BE2C (cell line): Measurements from ENCODE around the gene RPS14.

Experiments
- DNase-seq: peaks from one replicate; pipeline ENCODE4 v3.0.0-alpha.2; 2020
- H3K27me3 ChIP-seq: fragments of 250-450 bp; sonication (Bioruptor Pico); 2 replicates; pipeline ENCODE4 v1.5.1; 2020; ENCODE audit warnings: mild to moderate bottlenecking
- H3K36me3 ChIP-seq: fragments of 250-450 bp; sonication (Bioruptor Pico); 2 replicates; pipeline ENCODE4 v1.5.1; 2020; ENCODE audit warnings: mild to moderate bottlenecking
- H3K4me1 ChIP-seq: fragments of 250-450 bp; sonication (Bioruptor Pico); 2 replicates; pipeline ENCODE4 v1.5.1; 2020
- H3K4me3 ChIP-seq: 2 replicates; pipeline ENCODE4 v1.5.1; 2011; ENCODE audit warnings: low read depth, low read length
- H3K9me3 ChIP-seq: fragments of 250-450 bp; sonication (Bioruptor Pico); 2 replicates; pipeline ENCODE4 v1.5.1; 2020
- TF ChIP-seq, protein P1 (sequence below): IDR thresholded peaks from 2 replicates; pipeline ENCODE4 v1.5.1; 2012; ENCODE audit warnings: mild to moderate bottlenecking, low read depth, low read length

RPS14 gene

DNA sequence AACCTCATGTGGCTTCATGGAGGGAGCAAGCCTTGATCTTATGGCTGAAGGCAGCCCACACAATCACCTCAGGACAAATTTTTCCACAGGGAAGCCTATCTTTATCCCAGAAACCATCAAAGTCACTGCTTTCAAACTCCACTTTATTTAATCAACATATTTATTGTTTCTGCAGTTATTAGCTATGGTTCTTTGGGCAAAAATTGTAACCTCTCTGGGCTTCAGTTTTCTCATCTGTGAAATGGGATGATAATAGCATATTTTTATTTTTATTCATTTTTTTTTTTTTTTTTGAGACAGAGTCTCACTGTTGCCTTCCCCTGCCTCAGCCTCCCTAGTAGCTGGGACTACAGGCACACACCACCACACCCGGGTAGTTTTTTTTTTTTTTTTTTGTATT lies 2.1 kb upstream of the RPS14 start:
- no peak for DNase-seq
- Histone ChIP-seq H3K4me3 (no peak overlapping the region), H3K27me3 (no peaks in the 10 kb centered on the region), H3K9me3 (no peaks in the 10 kb centered on the region), H3K36me3 (peaks cover 27% of the 10 kb centered on the region), H3K4me1 (peaks cover 5% of the 10 kb centered on the region)
- TF ChIP-seq, protein P1, sequence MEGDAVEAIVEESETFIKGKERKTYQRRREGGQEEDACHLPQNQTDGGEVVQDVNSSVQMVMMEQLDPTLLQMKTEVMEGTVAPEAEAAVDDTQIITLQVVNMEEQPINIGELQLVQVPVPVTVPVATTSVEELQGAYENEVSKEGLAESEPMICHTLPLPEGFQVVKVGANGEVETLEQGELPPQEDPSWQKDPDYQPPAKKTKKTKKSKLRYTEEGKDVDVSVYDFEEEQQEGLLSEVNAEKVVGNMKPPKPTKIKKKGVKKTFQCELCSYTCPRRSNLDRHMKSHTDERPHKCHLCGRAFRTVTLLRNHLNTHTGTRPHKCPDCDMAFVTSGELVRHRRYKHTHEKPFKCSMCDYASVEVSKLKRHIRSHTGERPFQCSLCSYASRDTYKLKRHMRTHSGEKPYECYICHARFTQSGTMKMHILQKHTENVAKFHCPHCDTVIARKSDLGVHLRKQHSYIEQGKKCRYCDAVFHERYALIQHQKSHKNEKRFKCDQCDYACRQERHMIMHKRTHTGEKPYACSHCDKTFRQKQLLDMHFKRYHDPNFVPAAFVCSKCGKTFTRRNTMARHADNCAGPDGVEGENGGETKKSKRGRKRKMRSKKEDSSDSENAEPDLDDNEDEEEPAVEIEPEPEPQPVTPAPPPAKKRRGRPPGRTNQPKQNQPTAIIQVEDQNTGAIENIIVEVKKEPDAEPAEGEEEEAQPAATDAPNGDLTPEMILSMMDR = no peak

DNA sequence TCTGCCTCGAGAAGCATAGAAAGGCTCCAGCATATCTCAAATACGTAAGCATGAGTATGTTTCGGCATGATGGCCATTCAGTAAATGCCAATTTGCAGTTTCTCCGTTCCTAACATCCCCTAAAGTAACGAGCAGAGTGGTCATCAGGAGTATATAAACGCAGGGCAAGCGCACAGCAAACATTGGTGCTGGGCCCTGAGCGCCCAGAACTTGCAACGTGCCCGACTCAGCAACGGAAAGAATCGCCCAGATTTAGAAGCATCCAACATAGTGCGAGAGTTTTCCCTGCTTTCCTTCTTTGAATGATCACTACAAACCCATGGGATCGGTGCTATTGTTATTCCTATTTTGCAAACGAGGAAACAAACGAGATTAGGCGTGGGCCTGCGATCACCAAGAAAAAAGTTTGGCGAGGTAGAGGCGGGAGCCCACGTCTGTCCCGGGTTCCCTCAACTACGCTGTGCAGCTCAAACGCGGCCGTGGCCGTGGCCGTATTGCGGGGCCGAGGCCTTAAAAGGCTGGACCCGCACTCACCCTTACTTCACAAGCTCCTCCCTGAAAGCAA lies 505 bp downstream of the RPS14 start:
- H3K9me3 ChIP-seq = no peaks in the 10 kb centered on the region
- no peaks in the 10 kb centered on the region for H3K27me3 ChIP-seq
- H3K36me3 ChIP-seq = peaks cover 53% of the 10 kb centered on the region
- no peak for DNase-seq
- H3K4me1 ChIP-seq = peaks cover 5% of the 10 kb centered on the region
- H3K4me3 ChIP-seq = peak overlapping the region; percentile 100
- TF ChIP-seq, protein P1 = no peak

DNA sequence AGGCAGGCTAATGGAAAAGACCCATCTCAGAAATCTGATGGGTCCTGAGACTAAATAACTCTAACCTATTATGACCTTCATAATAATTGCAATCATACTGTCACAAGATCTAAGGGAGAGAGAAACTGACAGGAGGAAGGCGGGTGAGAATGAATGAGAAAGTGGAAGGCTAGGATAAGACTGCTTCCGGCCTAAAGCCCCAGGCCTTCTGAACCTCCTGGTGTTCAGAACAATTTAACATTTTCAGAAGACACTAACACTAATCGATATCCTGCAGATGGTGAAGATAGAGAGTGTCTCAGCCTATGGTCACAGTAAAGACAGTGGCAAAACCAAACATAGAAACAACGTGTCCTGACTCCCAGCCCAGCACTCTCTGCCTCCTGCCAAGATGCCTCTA lies 1.2 kb downstream of the RPS14 start:
- no peak for DNase-seq
- Histone ChIP-seq H3K36me3 (peaks cover 60% of the 10 kb centered on the region), H3K4me3 (peak overlapping the region; percentile 100), H3K4me1 (peaks cover 5% of the 10 kb centered on the region), H3K9me3 (no peaks in the 10 kb centered on the region), H3K27me3 (no peaks in the 10 kb centered on the region)
- TF ChIP-seq, protein P1 = no peak

DNA sequence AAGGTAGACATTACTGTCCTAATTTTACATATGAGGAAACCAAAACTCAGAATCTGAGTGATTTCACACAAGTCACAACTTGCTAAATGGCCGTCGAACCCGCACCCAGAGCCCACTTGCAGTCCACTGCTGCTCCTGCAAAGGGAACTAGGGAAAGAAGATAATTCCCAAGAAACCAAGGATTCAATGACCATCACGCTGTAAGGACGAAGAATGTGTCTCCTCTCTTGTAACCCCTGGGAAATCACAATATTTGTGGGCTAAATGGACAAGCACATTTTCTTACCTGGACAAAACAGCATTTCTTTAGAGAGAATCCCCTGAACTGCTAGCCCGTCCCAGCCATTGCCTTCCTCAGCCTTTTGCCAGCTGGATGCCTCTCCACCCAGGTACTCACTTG lies 2.4 kb downstream of the RPS14 start:
- no peak for DNase-seq
- no peaks in the 10 kb centered on the region for H3K9me3 ChIP-seq
- H3K4me3 ChIP-seq = peak overlapping the region; percentile 100
- H3K4me1 ChIP-seq = peaks cover 5% of the 10 kb centered on the region
- TF ChIP-seq, protein P1 = no peak
- no peaks in the 10 kb centered on the region for H3K27me3 ChIP-seq
- H3K36me3 ChIP-seq = peaks cover 62% of the 10 kb centered on the region

DNA sequence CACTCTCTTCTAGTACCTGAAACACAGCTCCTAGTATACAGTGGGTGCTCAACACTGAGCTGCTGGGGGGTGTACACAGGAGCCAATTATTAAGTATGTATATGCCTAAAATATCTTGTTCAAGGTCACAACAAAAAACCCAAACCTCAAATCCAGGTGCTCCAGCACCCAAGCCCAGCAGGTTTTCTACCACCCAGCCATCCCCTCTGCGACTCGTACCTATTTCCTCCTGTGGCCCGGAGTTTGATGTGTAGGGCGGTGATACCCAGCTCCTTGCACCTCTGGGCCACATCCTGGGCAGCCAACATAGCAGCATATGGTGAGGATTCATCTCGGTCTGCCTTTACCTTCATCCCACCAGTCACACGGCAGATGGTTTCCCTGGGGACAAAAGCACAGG lies 3.0 kb downstream of the RPS14 start:
- no peak for DNase-seq
- TF ChIP-seq, protein P1 = no peak
- H3K4me1 ChIP-seq = peaks cover 7% of the 10 kb centered on the region
- H3K27me3 ChIP-seq = no peaks in the 10 kb centered on the region
- H3K9me3 ChIP-seq = no peaks in the 10 kb centered on the region
- no peak overlapping the region; the same call in 1 of the 2 replicates for H3K4me3 ChIP-seq
- H3K36me3 ChIP-seq = peaks cover 66% of the 10 kb centered on the region

DNA sequence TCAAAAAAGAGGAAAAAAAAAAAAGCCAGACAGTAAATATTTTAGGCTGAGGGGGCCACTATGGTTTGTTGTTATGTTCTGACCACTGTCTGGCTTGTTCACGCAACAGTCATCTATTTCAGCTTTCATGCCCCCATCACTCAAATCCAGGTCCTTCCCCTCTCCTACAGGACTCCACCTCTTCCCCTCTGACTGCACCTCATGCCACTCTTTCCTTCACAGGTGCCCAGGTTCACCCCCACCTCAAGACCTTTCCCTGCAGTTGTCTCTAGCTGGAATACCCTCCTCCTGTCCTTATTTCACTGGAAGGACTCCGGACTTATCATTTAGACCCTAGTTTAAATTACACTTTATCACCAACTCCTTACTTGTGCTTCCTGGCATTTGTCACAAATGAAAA lies 3.5 kb downstream of the RPS14 start:
- H3K27me3 ChIP-seq = no peaks in the 10 kb centered on the region
- H3K9me3 ChIP-seq = no peaks in the 10 kb centered on the region
- TF ChIP-seq, protein P1 = no peak
- H3K4me3 ChIP-seq = no peak overlapping the region
- DNase-seq = no peak
- peaks cover 66% of the 10 kb centered on the region for H3K36me3 ChIP-seq
- H3K4me1 ChIP-seq = peaks cover 8% of the 10 kb centered on the region
